ENCODE results near the gene TOP2B.

The TOP2B gene, protein sequence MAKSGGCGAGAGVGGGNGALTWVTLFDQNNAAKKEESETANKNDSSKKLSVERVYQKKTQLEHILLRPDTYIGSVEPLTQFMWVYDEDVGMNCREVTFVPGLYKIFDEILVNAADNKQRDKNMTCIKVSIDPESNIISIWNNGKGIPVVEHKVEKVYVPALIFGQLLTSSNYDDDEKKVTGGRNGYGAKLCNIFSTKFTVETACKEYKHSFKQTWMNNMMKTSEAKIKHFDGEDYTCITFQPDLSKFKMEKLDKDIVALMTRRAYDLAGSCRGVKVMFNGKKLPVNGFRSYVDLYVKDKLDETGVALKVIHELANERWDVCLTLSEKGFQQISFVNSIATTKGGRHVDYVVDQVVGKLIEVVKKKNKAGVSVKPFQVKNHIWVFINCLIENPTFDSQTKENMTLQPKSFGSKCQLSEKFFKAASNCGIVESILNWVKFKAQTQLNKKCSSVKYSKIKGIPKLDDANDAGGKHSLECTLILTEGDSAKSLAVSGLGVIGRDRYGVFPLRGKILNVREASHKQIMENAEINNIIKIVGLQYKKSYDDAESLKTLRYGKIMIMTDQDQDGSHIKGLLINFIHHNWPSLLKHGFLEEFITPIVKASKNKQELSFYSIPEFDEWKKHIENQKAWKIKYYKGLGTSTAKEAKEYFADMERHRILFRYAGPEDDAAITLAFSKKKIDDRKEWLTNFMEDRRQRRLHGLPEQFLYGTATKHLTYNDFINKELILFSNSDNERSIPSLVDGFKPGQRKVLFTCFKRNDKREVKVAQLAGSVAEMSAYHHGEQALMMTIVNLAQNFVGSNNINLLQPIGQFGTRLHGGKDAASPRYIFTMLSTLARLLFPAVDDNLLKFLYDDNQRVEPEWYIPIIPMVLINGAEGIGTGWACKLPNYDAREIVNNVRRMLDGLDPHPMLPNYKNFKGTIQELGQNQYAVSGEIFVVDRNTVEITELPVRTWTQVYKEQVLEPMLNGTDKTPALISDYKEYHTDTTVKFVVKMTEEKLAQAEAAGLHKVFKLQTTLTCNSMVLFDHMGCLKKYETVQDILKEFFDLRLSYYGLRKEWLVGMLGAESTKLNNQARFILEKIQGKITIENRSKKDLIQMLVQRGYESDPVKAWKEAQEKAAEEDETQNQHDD (N-terminal part only)

GRCh38 chr3:25664812-25665314 lies at the start of gene TOP2B:
Gene TOP2B, minus strand, starts transcription at chr3:25664907. Its CDS starts 610 bp downstream, at chr3:25664297.
- peak; percentile 96 for DNase-seq (ENCODE audit: low spot score)

DNA sequence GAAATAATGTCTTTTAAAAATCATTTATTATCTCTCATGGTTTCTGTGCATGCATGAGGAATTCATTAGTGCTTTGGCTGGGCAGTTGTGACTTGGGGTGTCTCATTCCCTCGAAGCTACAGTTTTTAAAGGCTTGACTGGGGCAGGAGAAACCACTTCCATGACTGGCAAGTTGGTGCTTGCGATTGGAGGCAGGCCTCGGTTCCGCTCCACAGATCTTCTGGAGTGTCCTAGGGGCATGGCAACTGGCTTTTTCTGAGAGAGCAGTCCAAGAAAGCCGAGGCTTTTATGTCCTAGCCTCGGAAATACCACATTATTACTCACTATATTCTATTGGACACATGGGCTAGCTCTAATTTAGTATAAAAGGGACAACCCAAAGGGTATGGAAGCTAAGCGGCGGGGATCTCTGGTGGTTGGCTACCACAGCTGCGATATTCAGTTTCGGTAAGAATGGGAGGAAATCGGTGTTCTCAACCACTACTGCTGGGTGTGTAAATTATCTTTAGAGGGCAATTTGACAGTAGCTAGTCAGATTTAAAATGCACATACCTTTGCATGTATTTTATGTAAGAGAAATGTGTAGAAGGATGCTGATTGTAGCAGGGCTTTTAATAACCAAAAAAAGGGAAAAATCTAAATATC lies 48.8 kb upstream of the TOP2B start:
- no peak for DNase-seq (ENCODE audit: low spot score)
- TF ChIP-seq, protein P1, sequence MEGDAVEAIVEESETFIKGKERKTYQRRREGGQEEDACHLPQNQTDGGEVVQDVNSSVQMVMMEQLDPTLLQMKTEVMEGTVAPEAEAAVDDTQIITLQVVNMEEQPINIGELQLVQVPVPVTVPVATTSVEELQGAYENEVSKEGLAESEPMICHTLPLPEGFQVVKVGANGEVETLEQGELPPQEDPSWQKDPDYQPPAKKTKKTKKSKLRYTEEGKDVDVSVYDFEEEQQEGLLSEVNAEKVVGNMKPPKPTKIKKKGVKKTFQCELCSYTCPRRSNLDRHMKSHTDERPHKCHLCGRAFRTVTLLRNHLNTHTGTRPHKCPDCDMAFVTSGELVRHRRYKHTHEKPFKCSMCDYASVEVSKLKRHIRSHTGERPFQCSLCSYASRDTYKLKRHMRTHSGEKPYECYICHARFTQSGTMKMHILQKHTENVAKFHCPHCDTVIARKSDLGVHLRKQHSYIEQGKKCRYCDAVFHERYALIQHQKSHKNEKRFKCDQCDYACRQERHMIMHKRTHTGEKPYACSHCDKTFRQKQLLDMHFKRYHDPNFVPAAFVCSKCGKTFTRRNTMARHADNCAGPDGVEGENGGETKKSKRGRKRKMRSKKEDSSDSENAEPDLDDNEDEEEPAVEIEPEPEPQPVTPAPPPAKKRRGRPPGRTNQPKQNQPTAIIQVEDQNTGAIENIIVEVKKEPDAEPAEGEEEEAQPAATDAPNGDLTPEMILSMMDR (IDR thresholded peaks at IDR 0.05; ENCODE audit: extremely low read depth, missing control alignments): no peak

More at GRCh38 chr3:25664812-25665314, at the start of gene TOP2B:
- TF ChIP-seq, protein P1 (IDR thresholded peaks at IDR 0.05; ENCODE audit: extremely low read depth, missing control alignments): no peak

DNA sequence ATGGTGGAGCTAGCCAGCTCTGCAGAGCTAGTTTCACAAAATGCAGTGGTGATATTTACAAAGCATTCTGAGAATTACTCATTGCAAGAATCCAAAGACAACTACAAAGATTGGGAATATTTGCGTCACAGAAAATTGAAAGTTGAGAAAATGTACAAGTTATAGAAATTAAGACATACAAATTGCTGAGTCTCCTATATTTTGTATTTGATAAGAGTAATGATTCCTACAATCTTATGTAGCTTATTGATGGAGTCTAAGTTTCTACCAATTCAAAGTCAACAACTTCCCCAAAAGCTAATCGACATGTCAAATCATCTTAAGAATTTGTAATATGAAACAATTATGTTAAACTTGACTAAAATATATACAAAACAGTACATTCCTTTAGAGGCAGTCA lies 46.4 kb upstream of the TOP2B start:
- DNase-seq (ENCODE audit: low spot score): no peak
- TF ChIP-seq, protein P1 (IDR thresholded peaks at IDR 0.05; ENCODE audit: extremely low read depth, missing control alignments): no peak

- TF ChIP-seq, protein P1 (IDR thresholded peaks at IDR 0.05; ENCODE audit: extremely low read depth, missing control alignments): no peak
- DNase-seq (ENCODE audit: low spot score): no peak
Observed at GRCh38 chr3:25708036-25708435, 43.3 kb upstream of the TOP2B start.

GRCh38 chr3:25707268-25707926 lies 42.7 kb upstream of the TOP2B start:
- no peak for DNase-seq (ENCODE audit: low spot score)
- TF ChIP-seq, protein P1 (IDR thresholded peaks at IDR 0.05; ENCODE audit: extremely low read depth, missing control alignments): no peak

GRCh38 chr3:25706213-25706612 lies 41.5 kb upstream of the TOP2B start:
- TF ChIP-seq, protein P1 (IDR thresholded peaks at IDR 0.05; ENCODE audit: extremely low read depth, missing control alignments): no peak
- no peak for DNase-seq (ENCODE audit: low spot score)

Data from GM20000 (cell line).